Measurements from ENCODE around the gene CCDC39.

The CCDC39 gene

DNA sequence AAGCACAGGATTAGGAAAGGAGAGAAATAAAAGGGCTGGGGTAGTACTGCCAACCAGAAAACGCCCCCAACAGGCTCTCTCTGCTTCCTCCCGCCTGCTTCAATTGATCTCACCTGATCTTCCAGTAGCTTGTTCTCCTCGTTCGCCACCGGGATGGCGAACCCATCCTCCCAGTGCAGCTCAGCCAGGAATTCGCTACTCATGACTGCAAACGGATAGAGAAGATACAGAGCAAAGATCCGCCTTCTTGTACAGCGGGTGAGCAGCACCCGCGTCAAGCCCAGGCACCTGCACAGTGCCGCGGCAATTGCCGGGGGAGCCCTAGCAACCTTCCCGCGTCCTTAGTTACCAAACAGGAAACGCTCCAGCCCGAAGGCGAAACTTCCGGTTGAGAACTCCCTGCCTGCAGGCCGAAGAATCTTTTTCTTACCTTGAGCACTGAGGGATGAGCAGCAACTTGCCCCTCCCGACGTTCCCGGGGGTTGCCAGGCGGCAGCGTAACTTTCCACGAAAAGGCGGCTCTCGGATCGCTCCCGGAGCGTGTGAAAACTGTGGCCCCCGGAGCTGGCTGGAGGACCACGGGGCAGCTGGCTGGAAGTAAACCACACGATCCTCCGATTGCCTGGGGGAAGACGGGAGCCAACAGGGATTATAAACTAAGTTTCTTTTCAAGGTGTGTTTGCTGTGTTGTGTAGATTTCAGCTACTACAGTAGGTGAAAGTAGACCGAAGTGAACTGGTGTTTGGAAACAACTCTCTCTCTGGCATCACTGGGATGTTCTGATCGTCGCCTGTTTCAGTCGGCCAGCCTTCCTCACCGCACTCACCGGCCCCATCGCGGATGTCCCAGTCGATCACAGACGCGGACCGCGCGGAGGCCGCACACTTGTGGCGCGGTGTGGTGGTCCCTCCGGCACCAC lies at the start of gene CCDC39:
Gene CCDC39 (minus strand): TSS at position 312 of the 919 bp plus-strand sequence. CDS start 109 bp downstream, at position 203.
- no peaks in the 10 kb centered on the region for H3K9me3 ChIP-seq (ENCODE audit: control insufficient read depth, low read length)
- H3K4me3 ChIP-seq (ENCODE audit: low read length), result peak within 1 kb of the TSS; percentile 70
- peak within 1 kb of the TSS; percentile 36 for H3K9ac ChIP-seq (ENCODE audit: low read length)
- H3K4me1 ChIP-seq (ENCODE audit: control insufficient read depth, insufficient read depth, low read length), result peaks cover 5% of the 10 kb centered on the region
- no peaks in the 10 kb centered on the region for H3K36me3 ChIP-seq (ENCODE audit: control insufficient read depth, insufficient read depth, low read length)
- peaks cover 23% of the 10 kb centered on the region for H3K27me3 ChIP-seq (ENCODE audit: control insufficient read depth, insufficient read depth, low read length)

DNA sequence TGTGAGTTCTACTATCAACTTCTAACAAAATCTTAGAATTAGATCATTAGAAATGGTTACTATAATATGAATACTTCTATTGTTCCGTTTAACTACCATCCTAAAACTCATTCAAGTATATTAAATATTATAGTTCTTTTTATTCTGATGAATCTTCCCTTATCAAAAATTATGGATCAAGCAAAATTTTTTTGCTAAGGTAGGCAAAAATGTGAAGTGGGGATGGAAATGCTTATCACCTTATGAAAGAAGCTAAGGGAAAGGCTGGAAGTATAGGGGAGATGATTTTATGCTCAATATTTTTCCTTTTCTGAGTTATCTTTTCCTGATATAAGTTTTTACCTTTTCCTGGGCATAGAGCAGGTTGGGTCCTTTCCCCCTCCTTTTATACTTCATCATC lies 40.7 kb upstream of the CCDC39 start:
- H3K9me3 ChIP-seq (ENCODE audit: control insufficient read depth, low read length), result no peaks in the 10 kb centered on the region
- no peaks in the 10 kb centered on the region for H3K4me1 ChIP-seq (ENCODE audit: control insufficient read depth, insufficient read depth, low read length)
- H3K27me3 ChIP-seq (ENCODE audit: control insufficient read depth, insufficient read depth, low read length), result no peaks in the 10 kb centered on the region
- no peak overlapping the region for H3K9ac ChIP-seq (ENCODE audit: low read length)
- H3K4me3 ChIP-seq (ENCODE audit: low read length), result no peak overlapping the region
- H3K36me3 ChIP-seq (ENCODE audit: control insufficient read depth, insufficient read depth, low read length), result no peaks in the 10 kb centered on the region

DNA sequence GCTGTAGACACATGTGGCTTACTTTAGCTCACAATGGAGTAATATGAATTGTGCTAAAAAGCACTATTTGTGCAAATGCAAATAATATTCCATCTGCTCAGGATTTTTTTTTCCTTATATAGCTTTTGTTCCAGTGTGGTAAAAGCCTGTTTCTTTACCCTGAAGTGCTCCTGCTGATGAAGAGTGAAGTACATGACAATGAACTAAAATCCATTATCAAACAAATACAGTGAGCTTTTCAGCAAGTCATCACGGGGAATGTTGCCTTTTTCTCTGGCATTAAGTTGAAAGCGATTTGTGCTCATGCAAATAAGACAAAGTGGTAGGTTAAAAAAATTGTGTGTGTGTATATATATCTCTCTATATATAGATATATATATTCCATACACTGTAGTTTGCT lies 28.6 kb upstream of the CCDC39 start:
- Histone ChIP-seq H3K36me3 (ENCODE audit: control insufficient read depth, insufficient read depth, low read length) (no peaks in the 10 kb centered on the region), H3K4me1 (ENCODE audit: control insufficient read depth, insufficient read depth, low read length) (no peaks in the 10 kb centered on the region), H3K9me3 (ENCODE audit: control insufficient read depth, low read length) (no peaks in the 10 kb centered on the region), H3K4me3 (ENCODE audit: low read length) (no peak overlapping the region), H3K9ac (ENCODE audit: low read length) (no peak overlapping the region), H3K27me3 (ENCODE audit: control insufficient read depth, insufficient read depth, low read length) (no peaks in the 10 kb centered on the region)

DNA sequence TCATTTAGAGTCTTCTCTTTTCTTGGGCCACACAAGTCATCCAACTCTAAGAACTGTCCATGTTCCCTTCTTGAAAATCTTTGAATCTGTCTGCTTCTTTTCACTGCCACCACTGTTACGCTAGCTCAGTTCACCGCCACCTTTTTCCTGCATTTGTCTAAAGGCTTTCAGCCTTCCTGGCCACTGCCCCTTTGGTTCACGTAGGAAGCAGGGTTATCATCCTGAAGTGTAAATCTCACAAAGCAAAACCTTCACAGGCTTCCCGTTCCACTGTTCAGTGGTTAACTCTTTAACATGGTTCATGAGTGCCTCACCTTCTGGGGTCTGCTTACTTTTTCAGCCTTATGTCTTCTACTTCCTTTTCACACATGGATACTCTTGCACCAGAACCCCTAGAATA lies 26.3 kb upstream of the CCDC39 start:
- no peak overlapping the region for H3K4me3 ChIP-seq (ENCODE audit: low read length)
- H3K9ac ChIP-seq (ENCODE audit: low read length), result no peak overlapping the region
- H3K36me3 ChIP-seq (ENCODE audit: control insufficient read depth, insufficient read depth, low read length), result no peaks in the 10 kb centered on the region
- H3K4me1 ChIP-seq (ENCODE audit: control insufficient read depth, insufficient read depth, low read length), result no peaks in the 10 kb centered on the region
- no peaks in the 10 kb centered on the region for H3K27me3 ChIP-seq (ENCODE audit: control insufficient read depth, insufficient read depth, low read length)
- H3K9me3 ChIP-seq (ENCODE audit: control insufficient read depth, low read length), result no peaks in the 10 kb centered on the region

DNA sequence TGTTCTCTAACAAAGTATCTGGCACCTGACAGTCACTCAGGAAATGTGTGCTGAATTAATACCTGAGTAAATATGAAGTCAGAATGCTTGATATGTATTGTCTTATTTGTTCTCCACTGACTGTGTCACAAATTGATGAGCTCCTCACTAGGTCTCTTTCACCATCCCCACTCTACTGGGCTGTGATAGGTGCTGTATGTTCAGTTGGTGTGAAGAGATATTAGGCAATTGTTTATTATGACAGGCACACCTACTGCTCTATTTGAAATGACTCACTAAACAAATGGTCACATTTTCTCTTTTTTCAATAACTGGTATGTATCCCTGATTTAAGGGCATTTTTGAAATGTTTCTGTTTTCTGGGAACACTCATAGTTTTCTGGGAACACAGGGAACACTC lies 25.2 kb upstream of the CCDC39 start:
- no peak overlapping the region for H3K9ac ChIP-seq (ENCODE audit: low read length)
- H3K36me3 ChIP-seq (ENCODE audit: control insufficient read depth, insufficient read depth, low read length), result no peaks in the 10 kb centered on the region
- H3K4me1 ChIP-seq (ENCODE audit: control insufficient read depth, insufficient read depth, low read length), result no peaks in the 10 kb centered on the region
- no peak overlapping the region for H3K4me3 ChIP-seq (ENCODE audit: low read length)
- no peaks in the 10 kb centered on the region for H3K27me3 ChIP-seq (ENCODE audit: control insufficient read depth, insufficient read depth, low read length)
- H3K9me3 ChIP-seq (ENCODE audit: control insufficient read depth, low read length), result no peaks in the 10 kb centered on the region

DNA sequence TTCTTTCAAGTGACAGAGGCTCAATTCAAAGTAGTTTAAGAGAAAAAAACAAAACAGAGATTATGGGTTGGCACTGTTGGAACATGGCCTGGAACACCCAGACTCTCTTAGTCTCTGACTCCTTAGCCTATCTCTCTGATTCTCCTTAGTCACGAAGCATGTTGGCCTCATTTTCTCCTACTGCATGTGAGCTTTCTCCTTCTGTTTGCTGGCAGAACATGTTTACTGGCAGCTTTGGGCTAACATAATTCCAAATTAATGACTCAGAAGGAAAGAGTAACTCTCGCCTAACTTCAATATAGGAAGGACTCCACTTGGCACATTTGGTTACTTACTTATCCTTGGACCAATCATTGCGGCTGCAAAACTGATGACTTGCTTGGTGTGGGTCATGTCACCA lies 21.7 kb upstream of the CCDC39 start:
- H3K27me3 ChIP-seq (ENCODE audit: control insufficient read depth, insufficient read depth, low read length), result no peaks in the 10 kb centered on the region
- H3K36me3 ChIP-seq (ENCODE audit: control insufficient read depth, insufficient read depth, low read length), result no peaks in the 10 kb centered on the region
- no peak overlapping the region for H3K4me3 ChIP-seq (ENCODE audit: low read length)
- H3K9ac ChIP-seq (ENCODE audit: low read length), result no peak overlapping the region
- no peaks in the 10 kb centered on the region for H3K4me1 ChIP-seq (ENCODE audit: control insufficient read depth, insufficient read depth, low read length)
- no peaks in the 10 kb centered on the region for H3K9me3 ChIP-seq (ENCODE audit: control insufficient read depth, low read length)

DNA sequence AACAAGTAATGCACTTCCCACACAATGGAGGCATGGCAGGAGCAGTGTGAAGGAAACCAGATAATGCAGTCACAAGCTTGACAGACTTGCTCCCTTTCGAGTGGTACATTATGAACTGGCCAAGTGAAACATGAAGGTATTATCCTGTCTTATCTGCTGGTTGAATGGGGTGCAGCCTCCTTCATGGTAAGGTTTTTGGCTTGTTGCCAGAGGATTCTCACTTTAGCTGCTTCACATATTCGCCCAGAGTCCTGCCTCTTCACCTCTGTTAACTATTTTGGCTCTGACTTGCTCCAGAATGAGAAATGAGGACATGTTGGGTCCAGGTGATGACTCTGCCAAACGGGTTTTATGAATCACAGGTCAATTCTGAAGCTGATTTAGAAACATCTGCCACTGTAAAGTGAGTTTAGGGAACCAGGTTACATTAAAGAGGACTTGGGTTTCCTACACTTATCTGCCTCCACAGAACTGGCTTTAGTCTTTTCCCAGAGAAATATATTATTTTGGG lies 19.5 kb upstream of the CCDC39 start:
- Histone ChIP-seq H3K9me3 (ENCODE audit: control insufficient read depth, low read length) (no peaks in the 10 kb centered on the region), H3K36me3 (ENCODE audit: control insufficient read depth, insufficient read depth, low read length) (no peaks in the 10 kb centered on the region), H3K4me1 (ENCODE audit: control insufficient read depth, insufficient read depth, low read length) (no peaks in the 10 kb centered on the region), H3K9ac (ENCODE audit: low read length) (no peak overlapping the region), H3K27me3 (ENCODE audit: control insufficient read depth, insufficient read depth, low read length) (no peaks in the 10 kb centered on the region), H3K4me3 (ENCODE audit: low read length) (no peak overlapping the region)

DNA sequence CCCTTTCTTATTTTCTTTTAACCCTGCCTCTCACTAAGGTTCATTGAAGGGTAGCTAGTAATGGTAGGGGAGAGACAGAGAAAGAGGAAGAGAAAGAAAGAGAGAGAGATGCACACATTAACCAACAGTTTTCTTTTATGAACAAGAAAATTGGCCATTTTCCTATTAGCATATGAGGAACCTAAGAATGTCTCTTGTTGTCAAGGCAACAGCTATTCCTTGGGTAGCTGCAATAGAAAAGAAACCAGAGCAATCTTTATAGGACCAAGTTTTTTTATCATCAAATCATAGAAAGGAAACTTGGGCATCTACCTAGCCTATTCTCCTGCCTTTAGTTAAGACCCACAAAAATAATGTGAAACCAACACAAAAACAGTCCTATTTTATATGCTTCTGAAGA lies 15.0 kb upstream of the CCDC39 start:
- H3K27me3 ChIP-seq (ENCODE audit: control insufficient read depth, insufficient read depth, low read length), result no peaks in the 10 kb centered on the region
- no peak overlapping the region for H3K9ac ChIP-seq (ENCODE audit: low read length)
- H3K4me1 ChIP-seq (ENCODE audit: control insufficient read depth, insufficient read depth, low read length), result no peaks in the 10 kb centered on the region
- no peaks in the 10 kb centered on the region for H3K36me3 ChIP-seq (ENCODE audit: control insufficient read depth, insufficient read depth, low read length)
- no peak overlapping the region for H3K4me3 ChIP-seq (ENCODE audit: low read length)
- no peaks in the 10 kb centered on the region for H3K9me3 ChIP-seq (ENCODE audit: control insufficient read depth, low read length)

DNA sequence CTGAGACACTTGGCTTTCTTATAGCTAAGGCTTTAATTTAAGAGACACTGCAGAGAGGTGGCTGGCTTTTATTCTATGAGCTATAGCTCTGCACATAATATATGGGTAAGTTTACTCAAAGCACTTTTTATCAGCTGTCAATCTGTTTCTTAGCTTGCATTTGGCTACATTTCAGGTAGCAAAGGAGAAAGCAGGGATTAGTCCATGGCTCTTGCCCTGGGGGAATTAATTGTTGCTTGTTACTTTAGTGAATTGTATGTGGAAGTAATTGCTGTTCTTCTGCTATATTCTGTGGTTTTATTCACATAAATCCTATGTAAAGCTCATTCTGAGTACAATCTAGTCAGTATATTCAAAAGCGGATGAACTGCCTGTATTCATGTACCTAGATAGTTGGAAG lies 14.4 kb upstream of the CCDC39 start:
- Histone ChIP-seq H3K36me3 (ENCODE audit: control insufficient read depth, insufficient read depth, low read length) (no peaks in the 10 kb centered on the region), H3K27me3 (ENCODE audit: control insufficient read depth, insufficient read depth, low read length) (no peaks in the 10 kb centered on the region), H3K4me1 (ENCODE audit: control insufficient read depth, insufficient read depth, low read length) (no peaks in the 10 kb centered on the region), H3K9me3 (ENCODE audit: control insufficient read depth, low read length) (no peaks in the 10 kb centered on the region), H3K9ac (ENCODE audit: low read length) (no peak overlapping the region), H3K4me3 (ENCODE audit: low read length) (no peak overlapping the region)

DNA sequence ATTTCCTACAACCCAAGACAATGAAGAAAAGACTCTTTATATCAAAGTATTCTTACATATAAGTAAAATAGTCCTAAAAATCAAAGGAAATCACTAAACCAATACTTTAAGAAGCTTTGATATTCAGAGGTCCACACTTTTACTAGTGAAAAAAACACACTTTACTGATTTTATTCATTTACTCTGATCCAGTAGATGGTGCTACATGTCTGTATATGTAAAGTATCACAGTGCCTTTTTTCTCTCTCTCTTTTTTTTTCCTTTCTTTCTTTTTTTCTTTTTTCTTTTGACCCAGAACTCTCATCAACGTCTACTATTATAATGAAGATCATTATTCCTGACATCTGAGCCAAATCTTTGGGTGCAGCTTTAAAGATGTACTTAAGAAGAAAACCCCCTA lies 10.8 kb upstream of the CCDC39 start:
- Histone ChIP-seq H3K9me3 (ENCODE audit: control insufficient read depth, low read length) (no peaks in the 10 kb centered on the region), H3K27me3 (ENCODE audit: control insufficient read depth, insufficient read depth, low read length) (no peaks in the 10 kb centered on the region), H3K4me3 (ENCODE audit: low read length) (no peak overlapping the region), H3K36me3 (ENCODE audit: control insufficient read depth, insufficient read depth, low read length) (no peaks in the 10 kb centered on the region), H3K9ac (ENCODE audit: low read length) (no peak overlapping the region), H3K4me1 (ENCODE audit: control insufficient read depth, insufficient read depth, low read length) (no peaks in the 10 kb centered on the region)

DNA sequence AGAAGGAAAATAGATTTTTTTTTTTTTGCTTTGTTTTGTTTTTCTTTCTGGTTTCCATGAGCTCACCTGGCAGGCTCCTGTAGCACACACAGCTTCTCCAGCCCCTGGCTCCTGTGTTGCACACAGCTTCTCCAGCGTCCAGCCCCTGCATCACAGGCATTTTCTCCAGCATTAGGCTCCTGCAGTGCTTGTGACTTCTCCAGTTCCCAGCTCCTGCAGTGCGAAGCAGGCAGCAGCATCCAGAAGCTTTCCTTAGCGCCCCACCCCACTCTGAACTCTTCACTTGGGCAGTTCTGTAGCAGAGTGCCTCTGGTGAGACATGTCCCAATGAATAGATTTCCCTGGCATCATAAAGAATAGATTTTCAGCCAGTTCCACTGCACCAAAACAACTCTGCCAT lies 5.5 kb upstream of the CCDC39 start:
- Histone ChIP-seq H3K27me3 (ENCODE audit: control insufficient read depth, insufficient read depth, low read length) (peaks cover 2% of the 10 kb centered on the region), H3K4me3 (ENCODE audit: low read length) (no peak overlapping the region), H3K9me3 (ENCODE audit: control insufficient read depth, low read length) (no peaks in the 10 kb centered on the region), H3K4me1 (ENCODE audit: control insufficient read depth, insufficient read depth, low read length) (peaks cover 4% of the 10 kb centered on the region), H3K9ac (ENCODE audit: low read length) (no peak overlapping the region), H3K36me3 (ENCODE audit: control insufficient read depth, insufficient read depth, low read length) (no peaks in the 10 kb centered on the region)

DNA sequence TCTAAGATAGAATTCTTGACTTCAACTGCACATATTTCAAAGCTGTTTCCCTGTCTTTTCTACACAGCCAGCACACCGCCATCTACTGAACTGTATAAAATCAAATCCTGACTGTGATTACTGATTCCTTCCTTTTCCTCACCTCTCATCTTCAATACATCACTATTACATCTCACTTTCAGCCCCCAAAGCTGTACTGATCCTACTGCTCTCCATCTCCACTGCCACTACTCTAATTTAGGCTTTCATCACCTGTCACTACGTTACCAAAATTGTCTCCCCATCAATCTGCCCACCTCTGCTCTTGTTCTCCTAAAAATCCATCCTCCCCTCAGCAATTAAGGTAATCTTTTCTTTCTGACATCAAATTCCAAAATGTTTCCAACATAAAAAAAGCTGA lies 4.5 kb upstream of the CCDC39 start:
- Histone ChIP-seq H3K4me1 (ENCODE audit: control insufficient read depth, insufficient read depth, low read length) (peaks cover 5% of the 10 kb centered on the region), H3K9ac (ENCODE audit: low read length) (no peak overlapping the region), H3K4me3 (ENCODE audit: low read length) (no peak overlapping the region), H3K27me3 (ENCODE audit: control insufficient read depth, insufficient read depth, low read length) (peaks cover 12% of the 10 kb centered on the region), H3K36me3 (ENCODE audit: control insufficient read depth, insufficient read depth, low read length) (no peaks in the 10 kb centered on the region), H3K9me3 (ENCODE audit: control insufficient read depth, low read length) (no peaks in the 10 kb centered on the region)
